Activated naive CD4-positive, alpha-beta T cell treated with anti-CD3 and anti-CD28 coated beads for 36 hours (primary cell): Measurements from ENCODE around the gene FAM169A. TPM values are rescaled to one million over a fixed set of nuclear protein-coding genes. Genes with fewer than 3 reads are reported as not detected.
"Not testable (repeated sequence)": the region's sequence is repeated elsewhere in the genome, so short reads cannot be mapped to it uniquely, and the experiment has no call there.

Experiments
- CTCF ChIA-PET: fragments of 350-600 bp; sonication (Branson Sonifier 250); formaldehyde crosslinking; loops from one replicate; lab custom pipeline; 2021; ENCODE audit warnings: antibody characterized with exemption; lab: Charles Lee
- DNase-seq: peaks from one replicate; pipeline ENCODE4 v3.0.0-alpha.2; 2020
- H3K27ac Mint-ChIP-seq: one replicate; pipeline ENCODE4 v1.8.0; 2021; ENCODE audit warnings: mild to moderate bottlenecking, mixed read lengths
- H3K27me3 Mint-ChIP-seq: one replicate; pipeline ENCODE4 v1.8.0; 2021; ENCODE audit warnings: low read depth, mixed read lengths
- H3K36me3 Mint-ChIP-seq: one replicate; pipeline ENCODE4 v1.8.0; 2021; ENCODE audit warnings: low read depth, mixed read lengths
- H3K4me1 Mint-ChIP-seq: one replicate; pipeline ENCODE4 v1.8.0; 2021; ENCODE audit warnings: low read depth, mixed read lengths
- H3K4me3 Mint-ChIP-seq: one replicate; pipeline ENCODE4 v1.8.0; 2021; ENCODE audit warnings: mild to moderate bottlenecking, moderate library complexity, mixed read lengths
- H3K9me3 Mint-ChIP-seq: one replicate; pipeline ENCODE4 v1.8.0; 2021; ENCODE audit warnings: mixed read lengths
- intact Hi-C: fragments of 100-400 bp; cut with micrococcal nuclease; formaldehyde crosslinking; loops from one replicate; pipeline ENCODE4 v1.15.1; 2023
- total RNA-seq, 2 experiments: library from RNA; stranded (reverse); gene quantifications; one replicate each; pipeline ENCODE4 v1.2.3, GENCODE V29; 2021

FAM169A gene
- total RNA-seq, 2 experiments from 2014 or later, result 9.3 to 10.7 TPM

GRCh38 chr5:74766849-74767578 lies 99.2 kb downstream of the FAM169A start, which contains the start of the genes GFM2 and NSA2:
TSS of gene GFM2 (minus strand) at chr5:74767117. CDS start at chr5:74763742, 3,375 bp downstream.
TSS of gene NSA2 (plus strand) at chr5:74767249. CDS start at chr5:74767361, 112 bp downstream.
- Mint-ChIP-seq H3K9me3 (no peaks in the 10 kb centered on the region), H3K27ac (peak within 1 kb of the TSS; percentile 93), H3K4me1 (peaks cover 39% of the 10 kb centered on the region), H3K4me3 (peak within 1 kb of the TSS; percentile 99), H3K27me3 (no peaks in the 10 kb centered on the region), H3K36me3 (peaks cover 23% of the 10 kb centered on the region)
- DNase-seq, result peak; percentile 96
- CTCF ChIA-PET, result interaction anchor here (0.6 to 1.2 kb wide), 3 partner anchors 11 to 910 kb away, joined by 3 read pairs; no protein-coding TSS in a partner anchor
- intact Hi-C loops, result loop anchor here (1.0 to 5.0 kb wide), 10 partner anchors 82 to 1410 kb away; partner anchors contain the start of genes ANKRA2, BTF3, CERT1 and FAM169A

DNA sequence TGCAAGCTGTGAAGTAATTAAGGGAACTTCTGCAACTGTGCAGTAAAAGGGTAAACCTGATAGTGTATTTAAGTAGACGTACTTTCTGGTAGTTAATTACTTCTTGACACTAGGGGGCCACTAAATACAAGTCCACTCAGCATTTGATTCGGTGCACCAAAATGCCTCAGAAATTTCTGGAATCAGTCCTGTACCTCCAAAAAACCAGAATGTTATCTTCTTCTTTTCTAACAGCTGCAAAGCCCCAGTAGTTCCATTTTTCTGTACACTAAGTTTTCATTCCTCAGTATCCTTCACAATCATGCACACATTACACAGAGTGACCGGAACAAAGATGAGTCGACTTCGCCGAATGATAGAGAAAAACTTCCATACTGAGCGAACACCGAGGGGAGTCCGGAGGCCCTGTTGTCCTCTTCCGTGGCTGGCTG lies 99.8 kb downstream of the FAM169A start:
- intact Hi-C loops, result loop anchor here (2.0 to 5.0 kb wide), 8 partner anchors 82 to 1411 kb away; partner anchors contain the start of genes ANKRA2, BTF3, CERT1 and FAM169A
- Mint-ChIP-seq H3K36me3 (peaks cover 22% of the 10 kb centered on the region), H3K4me3 (peak overlapping the region; percentile 99), H3K27ac (peak overlapping the region; percentile 93), H3K27me3 (no peaks in the 10 kb centered on the region), H3K9me3 (no peaks in the 10 kb centered on the region), H3K4me1 (peaks cover 45% of the 10 kb centered on the region)
- CTCF ChIA-PET, result interaction anchor here (0.6 to 1.2 kb wide), 2 partner anchors 19 to 911 kb away, joined by 3 read pairs; no protein-coding TSS in a partner anchor
- DNase-seq, result no peak

GRCh38 chr5:74765929-74766328 lies 100.3 kb downstream of the FAM169A start:
- H3K36me3 Mint-ChIP-seq, result peaks cover 22% of the 10 kb centered on the region
- peaks cover 49% of the 10 kb centered on the region for H3K4me1 Mint-ChIP-seq
- CTCF ChIA-PET, result interaction anchor here (1.2 kb wide), 1 partner anchor 18 kb away, joined by 3 read pairs; no protein-coding TSS in a partner anchor
- no peaks in the 10 kb centered on the region for H3K27me3 Mint-ChIP-seq
- no peaks in the 10 kb centered on the region for H3K9me3 Mint-ChIP-seq
- H3K27ac Mint-ChIP-seq, result no peak overlapping the region
- intact Hi-C loops, result loop anchor here (2.0 to 5.0 kb wide), 8 partner anchors 81 to 1411 kb away; partner anchors contain the start of genes ANKRA2, BTF3, CERT1 and FAM169A
- peak overlapping the region; percentile 99 for H3K4me3 Mint-ChIP-seq
- DNase-seq, result no peak

DNA sequence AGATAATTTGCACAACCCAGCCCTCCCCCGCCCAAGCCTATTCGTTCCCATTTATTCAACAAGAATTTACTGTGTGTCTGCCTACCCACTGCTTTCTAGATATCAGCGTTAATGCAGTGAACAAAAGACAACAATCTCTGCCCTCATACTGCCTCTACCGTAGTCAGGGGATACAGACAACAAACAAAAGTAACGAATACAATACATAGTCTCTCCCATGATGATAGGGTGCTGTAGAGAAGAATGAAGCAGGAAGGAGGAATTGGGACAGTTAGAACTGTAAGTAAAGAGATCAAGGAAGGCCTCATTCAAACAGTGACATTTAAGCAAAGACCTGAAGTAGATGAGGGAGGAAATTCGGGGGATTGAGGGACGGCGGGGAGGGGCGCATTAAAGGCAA lies 101.0 kb downstream of the FAM169A start:
- Mint-ChIP-seq H3K27ac (no peak overlapping the region), H3K27me3 (no peaks in the 10 kb centered on the region), H3K36me3 (peaks cover 22% of the 10 kb centered on the region), H3K4me3 (peak overlapping the region; percentile 99), H3K9me3 (no peaks in the 10 kb centered on the region), H3K4me1 (peaks cover 53% of the 10 kb centered on the region)
- CTCF ChIA-PET, result no interaction called here
- intact Hi-C loops, result loop anchor here (5.0 kb wide), 5 partner anchors 287 to 1412 kb away; partner anchors contain the start of genes ANKRA2, BTF3, CERT1 and GCNT4
- DNase-seq, result no peak

DNA sequence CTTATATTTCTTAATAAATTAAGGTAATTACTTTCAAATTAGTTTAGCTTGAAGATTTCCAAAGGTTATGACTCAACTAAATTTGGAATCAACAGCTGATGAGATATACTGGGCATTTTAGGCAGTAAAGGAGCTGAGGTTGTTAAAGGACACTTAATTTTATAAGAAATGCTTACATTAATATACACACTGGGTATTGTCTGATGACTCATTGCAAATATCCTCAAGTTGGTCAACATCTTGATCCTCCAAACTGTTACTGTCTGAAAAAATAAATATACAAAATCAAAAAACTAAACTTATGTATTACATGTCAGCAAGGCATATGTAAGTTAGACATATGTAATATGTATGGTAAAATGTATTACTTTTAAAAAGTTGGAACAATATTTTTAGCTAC lies 102.7 kb downstream of the FAM169A start:
- no peaks in the 10 kb centered on the region for H3K27me3 Mint-ChIP-seq
- H3K36me3 Mint-ChIP-seq, result peaks cover 19% of the 10 kb centered on the region
- CTCF ChIA-PET, result no interaction called here
- H3K27ac Mint-ChIP-seq, result no peak overlapping the region
- DNase-seq, result no peak
- peaks cover 50% of the 10 kb centered on the region for H3K4me1 Mint-ChIP-seq
- no peaks in the 10 kb centered on the region for H3K9me3 Mint-ChIP-seq
- intact Hi-C loops, result no loop called here
- H3K4me3 Mint-ChIP-seq, result no peak overlapping the region

- peak overlapping the region; percentile 36 for H3K27ac Mint-ChIP-seq
- H3K9me3 Mint-ChIP-seq, result no peaks in the 10 kb centered on the region
- H3K27me3 Mint-ChIP-seq, result no peaks in the 10 kb centered on the region
- H3K4me1 Mint-ChIP-seq, result peaks cover 44% of the 10 kb centered on the region
- H3K4me3 Mint-ChIP-seq, result no peak overlapping the region
- CTCF ChIA-PET, result no interaction called here
- H3K36me3 Mint-ChIP-seq, result peaks cover 24% of the 10 kb centered on the region
- peak; percentile 21 for DNase-seq
- intact Hi-C loops, result no loop called here
These were observed 103.6 kb downstream of the FAM169A start for GRCh38 chr5:74762599-74762998.

GRCh38 chr5:74761241-74761640 lies 104.9 kb downstream of the FAM169A start:
- CTCF ChIA-PET, result no interaction called here
- intact Hi-C loops, result no loop called here
- Mint-ChIP-seq H3K27ac (no peak overlapping the region), H3K27me3 (no peaks in the 10 kb centered on the region), H3K36me3 (peaks cover 26% of the 10 kb centered on the region), H3K4me3 (no peak overlapping the region), H3K4me1 (peaks cover 39% of the 10 kb centered on the region), H3K9me3 (no peaks in the 10 kb centered on the region)
- no peak for DNase-seq

- H3K9me3 Mint-ChIP-seq, H3K27ac Mint-ChIP-seq, CTCF ChIA-PET, H3K27me3 Mint-ChIP-seq, intact Hi-C loops, DNase-seq, H3K4me3 Mint-ChIP-seq, H3K4me1 Mint-ChIP-seq: not testable (repeated sequence)
- H3K36me3 Mint-ChIP-seq, result peaks cover 35% of the 10 kb centered on the region
These were observed 117.4 kb downstream of the FAM169A start for GRCh38 chr5:74748742-74749141.

- Mint-ChIP-seq H3K4me3 (no peak overlapping the region), H3K4me1 (no peaks in the 10 kb centered on the region), H3K27ac (no peak overlapping the region), H3K36me3 (peaks cover 19% of the 10 kb centered on the region), H3K9me3 (no peaks in the 10 kb centered on the region), H3K27me3 (no peaks in the 10 kb centered on the region)
- CTCF ChIA-PET, result no interaction called here
- intact Hi-C loops, result no loop called here
- DNase-seq, result no peak
These were observed 127.8 kb downstream of the FAM169A start for GRCh38 chr5:74738406-74738805.

GRCh38 chr5:74736759-74737158 lies 129.4 kb downstream of the FAM169A start:
- CTCF ChIA-PET, result interaction anchor here (0.7 kb wide), 1 partner anchor 341 kb away, joined by 3 read pairs; no protein-coding TSS in a partner anchor
- no peak overlapping the region for H3K4me3 Mint-ChIP-seq
- no peak for DNase-seq
- no peaks in the 10 kb centered on the region for H3K9me3 Mint-ChIP-seq
- H3K27me3 Mint-ChIP-seq, result no peaks in the 10 kb centered on the region
- no peak overlapping the region for H3K27ac Mint-ChIP-seq
- H3K4me1 Mint-ChIP-seq, result no peaks in the 10 kb centered on the region
- intact Hi-C loops, result no loop called here
- H3K36me3 Mint-ChIP-seq, result peaks cover 19% of the 10 kb centered on the region
